Mesendoderm (in vitro differentiated cells): Measurements from ENCODE around the gene ARHGAP20.

Experiments used
- DNase-seq: peaks from one replicate; pipeline ENCODE4 v3.0.0; 2013
- H2AK5ac ChIP-seq: 2 replicates; pipeline ENCODE4 v1.6.1; 2013; ENCODE audit warnings: low read length, inconsistent platforms
- H2BK120ac ChIP-seq: 2 replicates; pipeline ENCODE4 v1.6.1; 2013; ENCODE audit warnings: low read depth, mild to moderate bottlenecking, low read length, moderate library complexity, mixed read lengths
- H2BK15ac ChIP-seq: replicated peaks from 2 replicates; pipeline ENCODE4 v1.6.1; 2013; ENCODE audit warnings: low read depth, mild to moderate bottlenecking, moderate library complexity
- H2BK5ac ChIP-seq: 2 replicates; pipeline ENCODE4 v1.6.1; 2013; ENCODE audit warnings: low read length, inconsistent platforms
- H3K18ac ChIP-seq: 2 replicates; pipeline ENCODE4 v1.6.1; 2013; ENCODE audit warnings: mild to moderate bottlenecking, low read length, mixed read lengths
- H3K23ac ChIP-seq: one replicate; pipeline ENCODE4 v1.6.1; 2013; ENCODE audit warnings: low read length
- H3K27ac ChIP-seq: 2 replicates; pipeline ENCODE4 v1.5.1; 2013; ENCODE audit warnings: low read depth, mild to moderate bottlenecking, inconsistent platforms, low read length, moderate library complexity
- H3K27me3 ChIP-seq: 2 replicates; pipeline ENCODE4 v1.6.1; 2013; ENCODE audit warnings: low read length, control low read depth, mild to moderate bottlenecking, inconsistent platforms; ENCODE audit not compliant: insufficient read depth, poor library complexity
- H3K36me3 ChIP-seq: 2 replicates; pipeline ENCODE4 v1.6.1; 2013; ENCODE audit warnings: low read length, inconsistent platforms; ENCODE audit not compliant: control insufficient read depth, insufficient read depth
- H3K4ac ChIP-seq: one replicate; pipeline ENCODE4 v1.6.1; 2013; ENCODE audit warnings: low read depth, mild to moderate bottlenecking, low read length, moderate library complexity
- H3K4me1 ChIP-seq: 2 replicates; pipeline ENCODE4 v1.6.1; 2013; ENCODE audit warnings: low read depth, low read length, inconsistent platforms; ENCODE audit not compliant: control insufficient read depth
- H3K4me2 ChIP-seq: 2 replicates; pipeline ENCODE4 v1.6.1; 2013; ENCODE audit warnings: low read length
- H3K4me3 ChIP-seq: 2 replicates; pipeline ENCODE4 v1.5.1; 2013; ENCODE audit warnings: mild to moderate bottlenecking, low read length
- H3K56ac ChIP-seq: one replicate; pipeline ENCODE4 v1.6.1; 2013; ENCODE audit warnings: low read length
- H3K79me1 ChIP-seq: 2 replicates; pipeline ENCODE4 v1.6.1; 2013; ENCODE audit warnings: low read length, inconsistent platforms
- H3K79me2 ChIP-seq: 2 replicates; pipeline ENCODE4 v1.6.1; 2013; ENCODE audit warnings: mild to moderate bottlenecking, low read length; ENCODE audit not compliant: control insufficient read depth, insufficient read depth
- H3K9ac ChIP-seq: 2 replicates; pipeline ENCODE4 v1.6.1; 2013; ENCODE audit warnings: low read length, inconsistent platforms
- H4K5ac ChIP-seq: one replicate; pipeline ENCODE4 v1.6.1; 2013; ENCODE audit warnings: low read length
- H4K8ac ChIP-seq: one replicate; pipeline ENCODE4 v1.6.1; 2013; ENCODE audit warnings: low read depth, mild to moderate bottlenecking, control low read depth, low read length, moderate library complexity
- WGBS: extraction: QIAGEN DNeasy Blood & Tissue Kit; methylation state at CpG from one replicate; pipeline ENCODE4 v1.1.7; 2013; ENCODE audit warnings: low lambda C conversion rate, missing lambda C conversion rate; ENCODE audit not compliant: insufficient coverage; ENCODE audit errors: extremely low coverage; 5-methylcytosine and 5-hydroxymethylcytosine counted together

The ARHGAP20 gene

DNA sequence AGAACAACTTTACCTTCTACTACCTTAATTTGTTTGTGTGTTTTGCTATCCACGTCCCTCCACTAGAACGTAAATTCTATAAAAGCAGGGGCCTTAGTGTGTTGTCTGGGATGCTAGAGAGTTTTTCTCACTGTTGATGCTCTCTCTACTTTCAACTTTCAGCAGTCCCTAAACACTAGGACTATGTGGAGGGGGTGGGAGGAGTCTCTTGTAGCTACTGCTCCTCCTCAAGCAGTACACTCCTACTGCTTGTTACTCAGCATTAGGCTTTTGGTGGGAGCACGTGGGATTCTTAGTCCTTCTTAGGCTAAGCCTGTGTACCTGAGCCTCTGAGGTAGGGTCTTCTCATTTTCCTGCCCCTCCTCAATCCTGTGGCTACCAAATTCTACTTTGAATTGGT, 56.3 kb downstream of the ARHGAP20 start:
- H2BK15ac ChIP-seq = no peak overlapping the region
- no peaks in the 10 kb centered on the region for H3K4me1 ChIP-seq
- H3K79me1 ChIP-seq = no peaks in the 10 kb centered on the region
- H3K27me3 ChIP-seq = no peaks in the 10 kb centered on the region
- no peak overlapping the region for H4K8ac ChIP-seq
- H2BK120ac ChIP-seq = no peak overlapping the region
- H2BK5ac ChIP-seq = no peak overlapping the region
- WGBS = no CpG with 5 or more reads among the region's 3 CpGs
- no peak overlapping the region for H3K4me3 ChIP-seq
- H3K4me2 ChIP-seq = no peak overlapping the region
- DNase-seq = peak; percentile 1
- no peak overlapping the region for H4K5ac ChIP-seq
- H3K79me2 ChIP-seq = no peaks in the 10 kb centered on the region
- no peak overlapping the region for H2AK5ac ChIP-seq
- no peak overlapping the region for H3K27ac ChIP-seq
- H3K23ac ChIP-seq = no peak overlapping the region
- no peak overlapping the region for H3K56ac ChIP-seq
- no peak overlapping the region for H3K18ac ChIP-seq
- H3K36me3 ChIP-seq = no peaks in the 10 kb centered on the region
- H3K9ac ChIP-seq = no peak overlapping the region
- H3K4ac ChIP-seq = no peak overlapping the region

DNA sequence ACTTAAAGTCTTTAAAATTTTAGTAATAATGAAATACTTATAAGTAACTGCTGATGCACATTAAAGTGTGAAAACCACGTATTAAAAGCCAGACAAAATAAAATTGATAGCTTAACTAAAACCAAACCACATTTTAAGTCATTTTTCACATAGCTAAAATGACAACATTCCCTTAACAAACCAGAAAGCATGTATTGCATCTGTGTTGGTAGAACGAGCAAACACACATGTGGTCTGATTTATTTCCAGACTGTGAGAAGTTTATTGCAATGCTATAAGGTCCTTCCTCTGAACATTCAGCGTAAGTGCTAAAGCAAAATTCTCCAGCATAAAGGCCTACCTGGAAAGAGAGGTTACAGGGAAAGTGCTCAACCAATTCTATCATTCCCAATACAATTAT, 57.8 kb downstream of the ARHGAP20 start:
- no peak overlapping the region for H3K56ac ChIP-seq

DNA sequence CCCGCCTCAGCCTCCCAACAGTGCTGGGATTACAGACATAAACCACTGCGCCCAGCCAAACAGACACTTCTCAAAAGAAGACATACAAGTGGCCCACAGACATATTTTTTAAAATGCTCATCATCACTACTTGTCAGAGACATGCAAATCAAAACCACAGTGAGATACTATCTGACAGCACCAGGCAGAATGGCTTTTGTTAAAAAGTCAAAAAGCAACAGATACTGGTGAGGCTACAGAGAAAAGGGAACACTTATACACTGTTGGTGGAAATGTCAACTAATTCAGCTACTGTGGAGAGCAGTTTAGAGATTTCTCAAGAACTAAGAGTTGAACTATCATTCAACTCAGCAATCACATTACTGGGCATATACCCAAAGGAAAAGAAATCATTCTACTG, 67.0 kb downstream of the ARHGAP20 start:
- WGBS = no CpG with 5 or more reads among the region's 2 CpGs
- Histone ChIP-seq H2AK5ac (no peak overlapping the region), H3K4me1 (no peaks in the 10 kb centered on the region)

More for the DNA sequence above, 57.8 kb downstream of the ARHGAP20 start:
- Histone ChIP-seq H3K36me3 (no peaks in the 10 kb centered on the region), H3K4me1 (no peaks in the 10 kb centered on the region), H3K27ac (no peak overlapping the region), H2AK5ac (no peak overlapping the region), H3K4me2 (no peak overlapping the region), H3K79me2 (no peaks in the 10 kb centered on the region), H2BK5ac (no peak overlapping the region), H3K18ac (no peak overlapping the region), H2BK120ac (no peak overlapping the region), H3K9ac (no peak overlapping the region), H2BK15ac (no peak overlapping the region), H3K79me1 (no peaks in the 10 kb centered on the region), H3K4me3 (no peak overlapping the region), H3K23ac (no peak overlapping the region), H4K5ac (no peak overlapping the region), H3K4ac (no peak overlapping the region), H3K27me3 (no peaks in the 10 kb centered on the region), H4K8ac (no peak overlapping the region)
- no CpG with 5 or more reads among the region's 3 CpGs for WGBS
- no peak for DNase-seq

DNA sequence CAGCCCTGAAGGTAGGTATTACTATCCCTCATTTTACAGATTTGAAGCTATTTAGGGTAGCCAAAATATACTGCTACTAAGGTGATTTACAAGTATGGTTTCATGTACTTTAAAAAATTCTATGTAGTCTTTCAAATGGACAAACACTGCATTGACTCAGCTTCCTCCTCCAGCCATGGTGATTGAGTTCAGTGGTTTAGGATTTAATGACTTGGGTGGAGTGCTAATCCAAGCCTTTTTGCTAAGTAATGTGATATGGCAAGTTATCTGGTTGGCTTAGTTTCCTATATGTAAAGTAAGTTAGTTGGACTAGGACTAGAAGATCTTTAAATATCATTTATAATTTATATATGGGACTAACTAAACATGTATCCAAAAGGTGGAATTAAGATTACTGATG, 77.9 kb downstream of the ARHGAP20 start:
- Histone ChIP-seq H3K4ac (no peak overlapping the region), H3K56ac (no peak overlapping the region), H2BK5ac (no peak overlapping the region), H4K8ac (no peak overlapping the region), H4K5ac (no peak overlapping the region), H2BK15ac (no peak overlapping the region), H3K23ac (no peak overlapping the region), H3K27me3 (no peaks in the 10 kb centered on the region), H3K4me3 (no peak overlapping the region), H3K9ac (no peak overlapping the region), H3K79me1 (no peaks in the 10 kb centered on the region), H3K4me2 (no peak overlapping the region), H3K27ac (no peak overlapping the region), H3K18ac (no peak overlapping the region), H2BK120ac (no peak overlapping the region), H2AK5ac (no peak overlapping the region), H3K4me1 (no peaks in the 10 kb centered on the region), H3K36me3 (no peaks in the 10 kb centered on the region), H3K79me2 (no peaks in the 10 kb centered on the region)
- no peak for DNase-seq

More for the DNA sequence above, 67.0 kb downstream of the ARHGAP20 start:
- Histone ChIP-seq H3K36me3 (no peaks in the 10 kb centered on the region), H3K79me1 (no peaks in the 10 kb centered on the region), H3K4me2 (no peak overlapping the region), H3K27me3 (no peaks in the 10 kb centered on the region), H3K4ac (no peak overlapping the region), H2BK5ac (no peak overlapping the region), H3K18ac (no peak overlapping the region), H4K5ac (no peak overlapping the region), H3K9ac (no peak overlapping the region), H2BK15ac (no peak overlapping the region), H3K56ac (no peak overlapping the region), H4K8ac (no peak overlapping the region), H3K23ac (no peak overlapping the region), H3K79me2 (no peaks in the 10 kb centered on the region), H2BK120ac (no peak overlapping the region), H3K27ac (no peak overlapping the region), H3K4me3 (no peak overlapping the region)
- DNase-seq = no peak

DNA sequence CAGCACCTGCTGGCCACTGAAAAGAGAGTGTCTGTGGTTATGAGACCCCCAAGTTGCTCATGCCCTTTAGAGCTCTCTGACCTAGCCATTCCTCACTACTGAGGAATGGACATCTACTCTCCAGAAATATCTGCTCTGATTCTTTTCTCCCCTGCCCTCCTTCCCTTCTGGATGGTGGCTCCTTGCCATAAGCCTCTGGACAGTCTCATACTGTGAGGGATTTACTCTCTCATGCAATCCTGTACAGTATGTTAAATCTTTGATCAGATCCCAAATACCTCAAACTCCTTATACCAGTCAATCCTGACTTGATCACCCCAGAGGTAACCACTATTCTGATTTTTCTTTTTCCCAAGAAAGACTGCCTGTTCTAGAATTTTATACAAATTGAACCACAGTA, 80.7 kb downstream of the ARHGAP20 start:
- H3K27me3 ChIP-seq = no peaks in the 10 kb centered on the region
- no peaks in the 10 kb centered on the region for H3K79me1 ChIP-seq
- H3K4me3 ChIP-seq = no peak overlapping the region
- H3K27ac ChIP-seq = no peak overlapping the region
- no peak overlapping the region for H2BK15ac ChIP-seq
- H3K9ac ChIP-seq = no peak overlapping the region
- H3K23ac ChIP-seq = no peak overlapping the region
- no peaks in the 10 kb centered on the region for H3K79me2 ChIP-seq
- no peak overlapping the region for H3K4ac ChIP-seq
- no peaks in the 10 kb centered on the region for H3K36me3 ChIP-seq
- H4K5ac ChIP-seq = no peak overlapping the region
- H3K18ac ChIP-seq = no peak overlapping the region
- H2AK5ac ChIP-seq = no peak overlapping the region
- H3K56ac ChIP-seq = no peak overlapping the region
- DNase-seq = no peak
- no peak overlapping the region for H2BK120ac ChIP-seq
- H2BK5ac ChIP-seq = no peak overlapping the region
- H4K8ac ChIP-seq = no peak overlapping the region
- no peak overlapping the region for H3K4me2 ChIP-seq
- no peaks in the 10 kb centered on the region for H3K4me1 ChIP-seq

DNA sequence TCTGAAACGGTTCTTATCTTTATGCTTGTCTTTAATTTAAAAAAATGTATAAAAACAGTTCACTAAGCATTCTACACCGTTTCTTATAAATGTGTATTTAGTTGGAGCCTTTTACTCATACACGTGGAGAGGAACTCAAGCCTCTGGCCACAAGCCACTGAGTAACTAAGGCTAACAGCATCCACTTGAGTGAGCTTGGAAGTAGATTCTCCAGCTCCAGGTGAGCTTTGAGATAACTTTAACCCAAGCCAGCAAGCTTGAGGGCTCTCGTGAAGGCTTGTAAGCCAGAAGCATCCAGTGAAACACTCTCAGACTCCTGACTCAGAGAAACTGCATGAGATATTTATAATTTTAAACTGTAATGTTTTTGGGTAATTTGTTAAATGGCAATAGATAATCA, 82.6 kb downstream of the ARHGAP20 start:
- H3K27me3 ChIP-seq = no peaks in the 10 kb centered on the region
- no peak overlapping the region for H4K5ac ChIP-seq
- H2BK15ac ChIP-seq = no peak overlapping the region
- no peak overlapping the region for H3K56ac ChIP-seq
- H2BK120ac ChIP-seq = no peak overlapping the region
- H3K79me2 ChIP-seq = no peaks in the 10 kb centered on the region
- H3K36me3 ChIP-seq = no peaks in the 10 kb centered on the region
- H3K9ac ChIP-seq = no peak overlapping the region
- no peak overlapping the region for H3K4ac ChIP-seq
- no peaks in the 10 kb centered on the region for H3K79me1 ChIP-seq
- no peaks in the 10 kb centered on the region for H3K4me1 ChIP-seq
- no peak overlapping the region for H3K23ac ChIP-seq
- H3K4me3 ChIP-seq = no peak overlapping the region
- H2AK5ac ChIP-seq = no peak overlapping the region
- no peak for DNase-seq
- H3K27ac ChIP-seq = no peak overlapping the region
- H4K8ac ChIP-seq = no peak overlapping the region
- H3K18ac ChIP-seq = no peak overlapping the region
- no CpG with 5 or more reads among the region's 4 CpGs for WGBS
- no peak overlapping the region for H3K4me2 ChIP-seq
- H2BK5ac ChIP-seq = no peak overlapping the region
